GM19324 (cell line): ENCODE measurements around the gene S100PBP.

Experiments used
- ATAC-seq: cut with Tn5 transposase; IDR thresholded peaks from one replicate; pipeline ENCODE4 v1.9.1; 2021; ENCODE audit warnings: mild to moderate bottlenecking, moderate library complexity; ENCODE audit not compliant: unreplicated experiment, low FRiP score

Gene S100PBP

DNA sequence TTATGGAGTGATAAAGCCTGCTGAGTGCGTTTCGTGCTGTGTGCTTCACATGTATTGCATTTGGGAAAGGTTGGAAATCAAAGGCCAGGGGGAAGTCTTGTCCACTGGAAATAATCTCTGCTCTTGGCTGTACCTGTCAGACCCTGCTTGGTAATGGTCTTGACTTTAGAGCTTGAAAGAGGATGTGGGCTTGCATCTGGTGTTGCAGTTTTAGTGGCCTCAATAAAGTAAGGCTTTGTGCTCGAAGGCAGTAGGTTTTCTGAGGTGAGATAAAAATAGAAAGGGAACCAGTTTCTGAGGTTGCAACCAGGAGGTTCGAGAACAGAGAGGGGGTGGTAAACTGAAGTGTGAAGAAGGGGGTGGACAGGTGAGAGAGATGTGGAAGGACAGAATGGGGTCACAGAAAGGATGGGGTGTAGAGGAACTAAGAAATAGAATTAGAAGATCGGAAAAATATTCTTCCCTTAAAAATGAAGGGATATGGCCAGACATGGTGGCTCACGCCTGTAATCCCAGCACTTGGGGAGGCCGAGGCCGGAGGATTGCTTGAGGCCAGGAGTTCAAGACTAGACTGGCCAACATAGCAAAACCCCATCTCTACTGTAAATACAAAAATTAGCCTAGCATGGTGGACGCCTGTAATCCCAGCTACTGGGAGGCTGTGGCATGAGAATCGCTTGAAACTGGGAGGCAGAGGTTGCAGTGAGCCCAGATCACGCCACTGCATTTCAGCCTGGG is 1.5 kb downstream of the S100PBP start:
- ATAC-seq: peak; percentile 32

- ATAC-seq: no peak
Observed at GRCh38 chr1:32825181-32825580, 7.7 kb downstream of the S100PBP start.

DNA sequence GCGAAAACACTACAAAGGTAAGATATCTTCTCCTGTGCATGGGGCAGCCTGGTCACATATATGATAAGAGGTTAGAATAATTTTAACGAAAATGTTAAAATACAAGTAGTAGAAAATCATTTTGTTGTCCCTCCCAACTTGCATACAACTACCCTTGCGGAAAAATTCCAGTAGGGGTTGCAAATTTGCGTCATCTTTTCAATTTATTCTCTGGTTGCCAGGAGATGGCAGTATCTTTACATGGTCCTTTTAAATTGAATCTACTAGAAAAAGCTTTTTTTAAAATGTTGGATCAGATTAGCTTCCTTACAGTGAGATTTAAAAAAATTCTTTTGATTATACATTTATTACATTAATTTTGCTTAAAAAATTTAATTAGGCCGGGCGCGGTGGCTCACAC is 10.9 kb downstream of the S100PBP start:
- ATAC-seq: no peak

GRCh38 chr1:32830092-32830852 is 12.8 kb downstream of the S100PBP start:
- no peak for ATAC-seq

- no peak for ATAC-seq
Observed at GRCh38 chr1:32831878-32832277, 14.4 kb downstream of the S100PBP start.

- ATAC-seq: no peak
Observed at GRCh38 chr1:32848354-32849063, 31.1 kb downstream of the S100PBP start.

- no peak for ATAC-seq
Observed at GRCh38 chr1:32855861-32856617, 38.6 kb downstream of the S100PBP start.

- no peak for ATAC-seq
Observed at GRCh38 chr1:32858136-32858535, 40.7 kb downstream of the S100PBP start.

DNA sequence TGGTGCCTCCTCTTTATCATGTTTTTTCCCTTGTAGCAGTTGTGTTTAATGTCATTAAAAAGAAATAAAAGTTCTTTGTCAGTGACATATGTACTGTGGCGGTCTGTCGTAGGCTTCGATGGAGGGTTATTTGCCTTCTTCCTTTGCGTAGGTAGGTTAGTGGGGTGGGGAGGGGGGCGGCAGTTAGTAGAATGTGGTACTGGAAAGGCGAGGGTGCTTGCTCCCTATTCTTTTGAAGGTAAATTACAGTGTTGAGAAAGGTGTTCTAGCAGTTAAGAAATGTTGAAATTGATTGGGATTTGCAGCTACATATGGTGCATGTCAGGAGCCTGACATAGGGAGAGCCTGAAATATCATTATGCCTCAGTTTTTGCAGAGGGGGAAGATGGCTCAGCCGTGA is 41.3 kb downstream of the S100PBP start:
- ATAC-seq: no peak

- no peak for ATAC-seq
Observed at GRCh38 chr1:32859915-32860314, 42.5 kb downstream of the S100PBP start.

DNA sequence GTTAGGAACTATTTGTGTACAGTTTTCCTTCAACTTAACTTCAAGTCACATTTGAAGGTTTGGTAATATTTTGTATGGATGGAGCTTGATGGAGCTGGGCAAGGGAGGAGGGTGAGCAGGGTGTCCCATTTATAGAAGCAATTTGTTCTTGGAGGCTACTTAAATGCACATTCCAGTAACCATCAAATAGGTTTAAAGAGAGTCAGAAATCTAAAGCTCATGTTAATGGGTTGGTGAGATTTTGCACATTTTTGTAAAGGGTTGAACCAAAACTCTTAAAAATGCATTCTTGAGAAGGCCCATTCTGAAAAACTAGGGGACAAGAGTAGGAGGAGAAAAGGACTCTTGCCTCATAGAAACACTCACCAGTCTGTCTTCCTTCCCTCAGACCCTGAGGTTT is 43.1 kb downstream of the S100PBP start:
- no peak for ATAC-seq

DNA sequence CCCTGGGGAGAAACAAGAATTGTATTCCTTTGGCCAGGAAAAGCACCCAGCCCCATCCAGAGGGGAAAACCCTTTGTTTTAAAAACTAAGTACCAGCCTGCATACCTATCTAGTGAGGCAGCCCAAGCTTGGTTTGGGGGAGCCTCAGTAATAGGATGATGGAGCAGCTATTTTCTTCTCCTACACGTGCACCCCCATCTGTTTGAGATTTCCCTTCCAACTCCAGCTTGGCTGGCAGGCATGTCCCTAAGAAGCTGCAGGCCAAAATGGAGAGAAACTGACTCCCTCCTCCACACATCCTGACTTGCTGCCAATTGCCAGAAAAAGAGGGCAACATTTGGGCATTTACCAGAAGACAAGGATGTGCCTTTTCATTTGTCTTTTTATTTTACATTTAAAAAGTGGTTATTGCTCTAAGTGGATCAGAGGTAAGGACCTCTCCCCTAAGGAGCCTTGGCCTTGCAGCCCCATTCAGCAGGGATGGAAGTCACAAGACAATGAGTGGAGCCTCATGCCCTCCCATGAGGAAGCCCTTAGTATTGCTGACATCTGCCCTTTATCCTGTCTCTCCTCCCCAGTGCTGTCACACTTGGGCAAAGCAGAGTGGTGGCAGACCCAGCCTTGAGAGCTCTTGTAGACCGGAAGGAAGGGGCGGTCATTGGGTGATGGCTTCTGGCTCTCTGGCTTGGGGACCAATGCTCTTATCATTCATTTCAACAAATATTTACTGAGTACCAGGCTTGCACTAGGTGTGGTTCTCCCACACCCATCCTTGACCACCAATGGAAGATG is 44.6 kb downstream of the S100PBP start:
- ATAC-seq: no peak

- no peak for ATAC-seq
Observed at GRCh38 chr1:32863218-32863880, 45.9 kb downstream of the S100PBP start.

DNA sequence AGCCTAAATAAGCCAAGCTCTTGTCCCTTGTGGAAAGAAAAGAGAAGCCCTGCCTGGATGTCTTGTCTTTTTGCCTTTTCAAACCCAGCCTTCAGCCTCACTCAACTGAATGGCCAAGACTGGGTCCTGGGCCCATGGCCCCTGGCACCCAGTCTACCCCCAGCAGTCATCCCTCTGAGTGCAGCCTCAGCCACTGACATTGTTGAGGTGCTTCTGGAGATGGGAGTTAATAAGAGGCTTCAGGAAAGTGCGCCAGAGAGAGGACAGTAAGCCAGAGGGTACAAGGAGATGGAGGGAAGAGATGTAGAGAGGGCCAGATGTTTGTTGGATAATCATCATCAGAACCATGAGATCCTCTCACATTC is 46.4 kb downstream of the S100PBP start:
- no peak for ATAC-seq

DNA sequence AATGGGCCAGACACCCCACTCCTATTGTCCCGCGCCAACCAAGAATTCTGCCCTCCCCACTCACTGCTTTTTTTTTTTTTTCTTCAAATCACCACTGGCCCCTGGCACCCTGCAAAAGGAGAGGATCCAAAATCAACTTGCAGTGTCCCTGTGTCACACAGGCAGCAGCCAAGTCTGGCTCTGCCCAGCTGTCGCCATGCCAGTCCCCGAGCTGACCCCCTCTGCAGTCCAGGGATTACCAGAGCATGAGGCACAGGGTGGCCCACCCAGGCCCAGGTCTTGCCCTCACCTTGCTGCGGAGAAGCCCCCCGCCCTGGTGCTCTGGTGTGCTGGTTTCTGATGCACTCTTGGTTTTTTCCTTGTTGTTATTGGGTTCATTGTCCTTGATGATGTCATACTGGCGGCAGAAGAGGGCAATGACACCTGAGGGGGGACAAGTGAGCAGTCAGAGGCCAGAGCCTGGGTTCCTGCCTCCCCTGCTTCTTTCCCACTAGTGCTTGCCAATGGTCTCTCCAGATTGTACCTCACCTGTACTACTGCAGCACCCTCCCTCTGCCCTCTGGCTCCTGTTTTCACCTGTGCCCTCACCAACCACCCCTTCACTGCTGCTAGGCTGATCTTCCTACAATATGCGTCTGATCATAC is 47.0 kb downstream of the S100PBP start:
- ATAC-seq: no peak

DNA sequence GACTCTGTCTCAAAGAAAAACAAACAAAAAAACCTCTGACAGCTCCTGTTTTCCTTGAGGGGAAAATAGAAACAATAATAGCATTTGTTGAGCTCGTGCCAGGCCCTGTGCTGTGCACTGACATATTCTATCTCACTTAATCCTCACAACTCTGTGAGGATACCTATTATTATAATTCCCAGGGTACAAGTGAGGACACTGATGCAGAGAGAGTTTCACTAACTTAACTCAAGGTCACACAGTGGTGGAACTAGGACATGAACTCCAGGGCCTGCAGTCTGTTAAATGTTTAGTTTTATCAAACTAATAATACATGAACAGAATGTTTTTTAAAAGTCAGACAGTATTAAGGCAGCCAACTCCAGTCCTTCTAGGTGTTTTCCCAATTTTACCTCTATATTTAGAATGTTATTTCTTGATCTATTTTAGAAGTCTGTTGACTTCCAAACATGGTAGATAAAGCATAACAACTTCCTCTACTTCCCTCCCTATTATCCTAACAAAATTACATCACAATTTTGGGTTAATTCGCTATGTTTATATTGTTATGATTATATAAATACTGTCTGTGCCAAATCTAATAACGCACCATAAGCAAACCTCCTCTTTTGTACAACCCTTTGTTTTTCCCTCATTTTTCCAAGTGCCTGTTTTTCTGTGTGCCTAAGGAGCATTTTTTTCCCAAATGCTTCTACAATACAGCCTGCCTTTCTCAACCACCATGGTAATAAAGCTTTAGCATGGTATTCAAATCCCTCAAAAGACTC is 48.4 kb downstream of the S100PBP start:
- ATAC-seq: no peak

DNA sequence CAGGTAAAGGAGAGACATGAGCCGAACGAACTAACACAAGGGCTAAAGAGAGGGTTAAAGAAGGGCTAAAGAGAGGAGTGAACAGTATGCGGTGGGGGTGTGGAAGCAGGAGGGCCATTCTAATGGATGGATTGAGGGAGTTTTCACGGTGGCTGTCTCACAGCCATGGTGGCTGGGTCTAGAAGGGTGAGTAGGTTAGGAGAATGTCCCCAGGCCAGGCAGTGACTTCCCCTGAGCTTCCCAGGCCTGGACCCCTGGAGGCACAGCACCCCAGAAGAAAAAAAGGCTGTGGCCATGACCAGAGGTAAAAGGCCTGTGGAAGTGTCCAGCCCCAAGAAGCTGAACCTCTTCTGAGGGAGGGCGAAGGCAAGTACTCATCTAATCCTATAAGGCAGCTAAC is 49.7 kb downstream of the S100PBP start:
- ATAC-seq: no peak

GRCh38 chr1:32867671-32868070 is 50.2 kb downstream of the S100PBP start:
- no peak for ATAC-seq
